ENCODE data around the gene DYRK1B. TPM values are rescaled to one million over a fixed set of nuclear protein-coding genes. Genes with fewer than 3 reads are reported as not detected.
"Not testable (repeated sequence)": the region's sequence is repeated elsewhere in the genome, so short reads cannot be mapped to it uniquely, and the experiment has no call there.

DYRK1B gene
- polyA plus RNA-seq, 1 donor from 2014 or later: 11.3 TPM

GRCh38 chr19:39879796-39880195, 45.8 kb upstream of the DYRK1B start:
- not testable (repeated sequence) for H3K27me3 ChIP-seq (ENCODE audit: insufficient read depth, low read depth, low read length); H3K36me3 ChIP-seq (ENCODE audit: insufficient read depth, low read length); H3K4me3 ChIP-seq (ENCODE audit: low read length)

GRCh38 chr19:39878866-39879265, 44.9 kb upstream of the DYRK1B start:
- H3K27ac ChIP-seq (ENCODE audit: low read length); H3K36me3 ChIP-seq (ENCODE audit: insufficient read depth, low read length); H3K9me3 ChIP-seq (ENCODE audit: low read length); H3K4me2 ChIP-seq (ENCODE audit: low read length); H3F3A ChIP-seq (ENCODE audit: insufficient read depth, low read length, poor library complexity, severe bottlenecking); H3K9me2 ChIP-seq (ENCODE audit: insufficient read depth, low read length); H3K4me3 ChIP-seq (ENCODE audit: low read length); H4K20me1 ChIP-seq (ENCODE audit: insufficient read depth); H3K9ac ChIP-seq (ENCODE audit: low read length); H3K79me2 ChIP-seq (replicated peaks; ENCODE audit: insufficient read depth, low read length); H3K27me3 ChIP-seq (ENCODE audit: insufficient read depth, low read depth, low read length); H2AFZ ChIP-seq (ENCODE audit: low read depth, low read length): not testable (repeated sequence)

More at GRCh38 chr19:39879796-39880195, 45.8 kb upstream of the DYRK1B start:
- not testable (repeated sequence) for H3K9me2 ChIP-seq (ENCODE audit: insufficient read depth, low read length); H3K9me3 ChIP-seq (ENCODE audit: low read length); H3K4me2 ChIP-seq (ENCODE audit: low read length); H2AFZ ChIP-seq (ENCODE audit: low read depth, low read length); H3K9ac ChIP-seq (ENCODE audit: low read length); H4K20me1 ChIP-seq (ENCODE audit: insufficient read depth); H3K27ac ChIP-seq (ENCODE audit: low read length); H3K79me2 ChIP-seq (replicated peaks; ENCODE audit: insufficient read depth, low read length); H3F3A ChIP-seq (ENCODE audit: insufficient read depth, low read length, poor library complexity, severe bottlenecking)

- H3F3A ChIP-seq (ENCODE audit: insufficient read depth, low read length, poor library complexity, severe bottlenecking): no peaks in the 10 kb centered on the region
- no peaks in the 10 kb centered on the region for H3K36me3 ChIP-seq (ENCODE audit: insufficient read depth, low read length)
- H2AFZ ChIP-seq (ENCODE audit: low read depth, low read length): no peak overlapping the region
- no peak overlapping the region for H3K4me3 ChIP-seq (ENCODE audit: low read length)
- H3K9me2 ChIP-seq (ENCODE audit: insufficient read depth, low read length): no peaks in the 10 kb centered on the region
- no peak overlapping the region for H3K27ac ChIP-seq (ENCODE audit: low read length)
- no peak overlapping the region for H3K9ac ChIP-seq (ENCODE audit: low read length)
- H3K79me2 ChIP-seq (replicated peaks; ENCODE audit: insufficient read depth, low read length): no peaks in the 10 kb centered on the region
- TF ChIP-seq EP300 (conservative IDR thresholded peaks at IDR 0.05; ENCODE audit: poor library complexity, severe bottlenecking): no peak
- TF ChIP-seq MXI1 (conservative IDR thresholded peaks at IDR 0.05; ENCODE audit: poor library complexity, severe bottlenecking): no peak
- TF ChIP-seq TAF1 (IDR thresholded peaks at IDR 0.05; ENCODE audit: low read depth): no peak
- TF ChIP-seq EZH2 (IDR thresholded peaks at IDR 0.05; ENCODE audit: borderline replicate concordance, insufficient read depth, low read length, poor library complexity, severe bottlenecking): no peak
- TF ChIP-seq CTCF (IDR thresholded peaks at IDR 0.05; ENCODE audit: poor library complexity, severe bottlenecking): no peak
- no peak for TF ChIP-seq RAD21 (conservative IDR thresholded peaks at IDR 0.05)
- no peak for TF ChIP-seq REST (IDR thresholded peaks at IDR 0.05; ENCODE audit: borderline replicate concordance)
- TF ChIP-seq POLR2AphosphoS5 (IDR thresholded peaks at IDR 0.05): no peak
- TF ChIP-seq SMC3 (conservative IDR thresholded peaks at IDR 0.05; ENCODE audit: poor library complexity): no peak
- H3K9me3 ChIP-seq (ENCODE audit: low read length): no peaks in the 10 kb centered on the region
- H4K20me1 ChIP-seq (ENCODE audit: insufficient read depth): no peaks in the 10 kb centered on the region
- H3K4me2 ChIP-seq (ENCODE audit: low read length): no peak overlapping the region
- H3K27me3 ChIP-seq (ENCODE audit: insufficient read depth, low read depth, low read length): no peaks in the 10 kb centered on the region
These were observed 44.4 kb upstream of the DYRK1B start for GRCh38 chr19:39878398-39878797.

GRCh38 chr19:39877982-39878381, 44.0 kb upstream of the DYRK1B start:
- not testable (repeated sequence) for H3K79me2 ChIP-seq (replicated peaks; ENCODE audit: insufficient read depth, low read length); H3K9me3 ChIP-seq (ENCODE audit: low read length); H3K36me3 ChIP-seq (ENCODE audit: insufficient read depth, low read length); H2AFZ ChIP-seq (ENCODE audit: low read depth, low read length); H3F3A ChIP-seq (ENCODE audit: insufficient read depth, low read length, poor library complexity, severe bottlenecking); H3K4me2 ChIP-seq (ENCODE audit: low read length); H4K20me1 ChIP-seq (ENCODE audit: insufficient read depth); H3K27ac ChIP-seq (ENCODE audit: low read length); H3K9ac ChIP-seq (ENCODE audit: low read length); H3K27me3 ChIP-seq (ENCODE audit: insufficient read depth, low read depth, low read length); H3K9me2 ChIP-seq (ENCODE audit: insufficient read depth, low read length); H3K4me3 ChIP-seq (ENCODE audit: low read length)

GRCh38 chr19:39877488-39877887, 43.5 kb upstream of the DYRK1B start:
- H3K27me3 ChIP-seq (ENCODE audit: insufficient read depth, low read depth, low read length); H3K36me3 ChIP-seq (ENCODE audit: insufficient read depth, low read length); H2AFZ ChIP-seq (ENCODE audit: low read depth, low read length): not testable (repeated sequence)

More at GRCh38 chr19:39877488-39877887, 43.5 kb upstream of the DYRK1B start:
- H3K27ac ChIP-seq (ENCODE audit: low read length); H3K79me2 ChIP-seq (replicated peaks; ENCODE audit: insufficient read depth, low read length); H4K20me1 ChIP-seq (ENCODE audit: insufficient read depth); H3K9me2 ChIP-seq (ENCODE audit: insufficient read depth, low read length); H3K9ac ChIP-seq (ENCODE audit: low read length); H3K9me3 ChIP-seq (ENCODE audit: low read length); H3K4me2 ChIP-seq (ENCODE audit: low read length); H3K4me3 ChIP-seq (ENCODE audit: low read length); H3F3A ChIP-seq (ENCODE audit: insufficient read depth, low read length, poor library complexity, severe bottlenecking): not testable (repeated sequence)
